ENCODE measurements around the gene CHRM2. TPM values are rescaled to one million over a fixed set of nuclear protein-coding genes. Genes with fewer than 3 reads are reported as not detected.

The CHRM2 gene
- total RNA-seq, 1 donor from 2014 or later: not detected

- Histone ChIP-seq H3K4me3 (no peak overlapping the region), H3K4me1 (no peaks in the 10 kb centered on the region), H3K36me3 (no peaks in the 10 kb centered on the region), H3K27me3 (no peaks in the 10 kb centered on the region), H2AFZ (replicated peaks) (no peak overlapping the region), H3K27ac (no peak overlapping the region), H3F3A (ENCODE audit: low read depth) (no peaks in the 10 kb centered on the region), H3K79me2 (ENCODE audit: low read depth) (no peaks in the 10 kb centered on the region), H3K9ac (no peak overlapping the region), H3K4me2 (no peak overlapping the region), H4K20me1 (ENCODE audit: low read depth) (no peaks in the 10 kb centered on the region), H3K9me3 (ENCODE audit: low read depth) (no peaks in the 10 kb centered on the region)
- no peaks in the 10 kb centered on the region for H3K36me3 Mint-ChIP-seq
- H3K4me3 Mint-ChIP-seq: no peak overlapping the region
- TF ChIP-seq, protein P1, sequence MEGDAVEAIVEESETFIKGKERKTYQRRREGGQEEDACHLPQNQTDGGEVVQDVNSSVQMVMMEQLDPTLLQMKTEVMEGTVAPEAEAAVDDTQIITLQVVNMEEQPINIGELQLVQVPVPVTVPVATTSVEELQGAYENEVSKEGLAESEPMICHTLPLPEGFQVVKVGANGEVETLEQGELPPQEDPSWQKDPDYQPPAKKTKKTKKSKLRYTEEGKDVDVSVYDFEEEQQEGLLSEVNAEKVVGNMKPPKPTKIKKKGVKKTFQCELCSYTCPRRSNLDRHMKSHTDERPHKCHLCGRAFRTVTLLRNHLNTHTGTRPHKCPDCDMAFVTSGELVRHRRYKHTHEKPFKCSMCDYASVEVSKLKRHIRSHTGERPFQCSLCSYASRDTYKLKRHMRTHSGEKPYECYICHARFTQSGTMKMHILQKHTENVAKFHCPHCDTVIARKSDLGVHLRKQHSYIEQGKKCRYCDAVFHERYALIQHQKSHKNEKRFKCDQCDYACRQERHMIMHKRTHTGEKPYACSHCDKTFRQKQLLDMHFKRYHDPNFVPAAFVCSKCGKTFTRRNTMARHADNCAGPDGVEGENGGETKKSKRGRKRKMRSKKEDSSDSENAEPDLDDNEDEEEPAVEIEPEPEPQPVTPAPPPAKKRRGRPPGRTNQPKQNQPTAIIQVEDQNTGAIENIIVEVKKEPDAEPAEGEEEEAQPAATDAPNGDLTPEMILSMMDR (IDR thresholded peaks at IDR 0.05): no peak
- no peak for TF ChIP-seq EZH2phosphoT487 (IDR thresholded peaks at IDR 0.05)
- TF ChIP-seq EZH2 (IDR thresholded peaks at IDR 0.05): no peak
- H3K4me1 Mint-ChIP-seq: no peaks in the 10 kb centered on the region
- H3K27me3 Mint-ChIP-seq (ENCODE audit: insufficient read depth, low read depth): no peaks in the 10 kb centered on the region
- DNase-seq (ENCODE audit: low spot score): no peak
- H3K27ac Mint-ChIP-seq: no peak overlapping the region
- peaks cover 3% of the 10 kb centered on the region for H3K9me3 Mint-ChIP-seq
Observed at GRCh38 chr7:136957391-136957790, 88.9 kb downstream of the CHRM2 start.

DNA sequence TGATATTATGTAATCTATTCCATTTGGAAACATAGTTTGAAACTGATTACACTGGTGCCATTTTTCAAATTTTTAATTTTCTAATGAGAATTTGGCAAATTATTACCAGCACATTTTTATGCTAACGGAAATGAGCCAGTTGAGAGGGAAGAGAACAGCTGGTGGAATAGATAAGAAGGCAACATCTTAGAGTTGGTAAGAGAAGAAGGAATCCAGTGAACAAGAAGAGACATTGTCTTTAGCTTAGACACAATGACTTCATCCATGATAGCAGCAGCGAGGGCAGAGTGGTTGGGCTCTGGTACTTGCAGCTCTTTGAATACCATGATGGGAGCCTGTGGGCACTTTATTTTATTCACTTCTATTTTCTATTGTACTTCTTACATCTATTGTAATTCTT, 89.6 kb downstream of the CHRM2 start:
- no peak overlapping the region for H3K9ac ChIP-seq
- no peaks in the 10 kb centered on the region for H3K9me3 ChIP-seq (ENCODE audit: low read depth)
- H3K79me2 ChIP-seq (ENCODE audit: low read depth): no peaks in the 10 kb centered on the region
- H3K27me3 ChIP-seq: no peaks in the 10 kb centered on the region
- TF ChIP-seq EZH2phosphoT487 (IDR thresholded peaks at IDR 0.05): no peak
- TF ChIP-seq EZH2 (IDR thresholded peaks at IDR 0.05): no peak
- TF ChIP-seq, protein P1 (IDR thresholded peaks at IDR 0.05): no peak
- H3F3A ChIP-seq (ENCODE audit: low read depth): no peaks in the 10 kb centered on the region
- no peak overlapping the region for H3K4me3 ChIP-seq
- Mint-ChIP-seq H3K27ac (no peak overlapping the region), H3K4me1 (peaks cover 3% of the 10 kb centered on the region), H3K27me3 (ENCODE audit: insufficient read depth, low read depth) (no peaks in the 10 kb centered on the region), H3K9me3 (no peaks in the 10 kb centered on the region), H3K4me3 (no peak overlapping the region), H3K36me3 (no peaks in the 10 kb centered on the region)
- no peak overlapping the region for H3K4me2 ChIP-seq
- no peak overlapping the region for H3K27ac ChIP-seq
- H3K4me1 ChIP-seq: peaks cover 3% of the 10 kb centered on the region
- no peak for DNase-seq (ENCODE audit: low spot score)
- H3K36me3 ChIP-seq: no peaks in the 10 kb centered on the region
- no peak overlapping the region for H2AFZ ChIP-seq (replicated peaks)
- no peaks in the 10 kb centered on the region for H4K20me1 ChIP-seq (ENCODE audit: low read depth)

DNA sequence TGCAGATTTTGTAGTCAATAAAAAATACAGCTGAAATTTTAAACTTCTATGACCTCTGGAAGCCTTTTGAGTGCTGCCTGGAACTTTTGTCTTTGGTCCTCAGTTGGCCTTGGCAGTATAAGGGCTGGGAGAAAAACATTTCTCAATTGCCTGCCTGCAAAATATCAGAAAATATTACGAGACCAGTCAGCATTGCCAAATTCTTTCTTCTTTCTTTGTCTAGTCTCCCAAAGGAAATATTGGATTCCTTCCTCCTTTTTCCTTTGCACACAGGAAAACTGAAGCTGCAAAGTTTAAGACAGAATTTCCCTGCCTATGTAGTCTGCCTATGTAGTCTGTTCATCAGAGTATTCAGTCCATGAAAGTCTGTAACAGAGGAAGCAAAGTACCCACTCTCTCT, 95.9 kb downstream of the CHRM2 start:
- H3K9me3 ChIP-seq (ENCODE audit: low read depth): no peaks in the 10 kb centered on the region
- H3K9me3 Mint-ChIP-seq: no peaks in the 10 kb centered on the region
- no peaks in the 10 kb centered on the region for H3K36me3 Mint-ChIP-seq
- H3K36me3 ChIP-seq: no peaks in the 10 kb centered on the region
- H3K27me3 ChIP-seq: no peaks in the 10 kb centered on the region
- H3K27ac Mint-ChIP-seq: no peak overlapping the region
- H3K4me1 ChIP-seq: peaks cover 8% of the 10 kb centered on the region
- no peak overlapping the region for H3K4me3 Mint-ChIP-seq
- H3K4me1 Mint-ChIP-seq: peaks cover 3% of the 10 kb centered on the region
- no peak overlapping the region for H3K9ac ChIP-seq
- H3K27ac ChIP-seq: no peak overlapping the region
- no peak overlapping the region for H3K4me2 ChIP-seq
- no peaks in the 10 kb centered on the region for H3K27me3 Mint-ChIP-seq (ENCODE audit: insufficient read depth, low read depth)
- no peak for DNase-seq (ENCODE audit: low spot score)
- no peaks in the 10 kb centered on the region for H3K79me2 ChIP-seq (ENCODE audit: low read depth)
- TF ChIP-seq, protein P1 (IDR thresholded peaks at IDR 0.05): no peak
- TF ChIP-seq EZH2 (IDR thresholded peaks at IDR 0.05) (no peak), EZH2phosphoT487 (IDR thresholded peaks at IDR 0.05) (no peak)
- H2AFZ ChIP-seq (replicated peaks): no peak overlapping the region
- H3F3A ChIP-seq (ENCODE audit: low read depth): no peaks in the 10 kb centered on the region
- no peaks in the 10 kb centered on the region for H4K20me1 ChIP-seq (ENCODE audit: low read depth)
- H3K4me3 ChIP-seq: no peak overlapping the region
